Lung (tissue), 12 donors: Measurements from ENCODE around the gene RRAGC. TPM values are rescaled to one million over a fixed set of nuclear protein-coding genes. Genes with fewer than 3 reads are reported as not detected.

Experiments used
- ATAC-seq: fragments of 200-7000 bp; cut with Tn5 transposase; one replicate; pipeline ENCODE4 v1.9.1; 2020; ENCODE audit warnings: moderate number of reproducible peaks; ENCODE audit not compliant: insufficient read depth, low FRiP score
- DNase-seq, 3 donors: peaks; one replicate each; pipeline ENCODE4 v3.0.0-alpha.2; 2013 to 2017
- H3K27ac ChIP-seq, 2 donors: one replicate each; pipeline ENCODE4 v1.5.1; 2013; ENCODE audit warnings: mild to moderate bottlenecking in 2 of 2, moderate library complexity in 2 of 2, control low read depth in 1 of 2, inconsistent platforms in 1 of 2, low read depth in 1 of 2, low read length in 1 of 2
- H3K27me3 ChIP-seq, 3 donors: one replicate each; pipeline ENCODE4 v1.5.1; 2013; ENCODE audit warnings: low read length in 2 of 3; ENCODE audit not compliant: control insufficient read depth in 3 of 3, insufficient read depth in 3 of 3
- H3K36me3 ChIP-seq, 4 donors: one replicate each; pipeline ENCODE4 v1.5.1; 2013; ENCODE audit warnings: low read length in 4 of 4, mild to moderate bottlenecking in 1 of 4, moderate library complexity in 1 of 4; ENCODE audit not compliant: control insufficient read depth in 4 of 4, insufficient read depth in 4 of 4
- H3K4me1 ChIP-seq, 5 donors: one replicate each; pipeline ENCODE4 v1.5.1; 2013; ENCODE audit warnings: low read length in 5 of 5, mild to moderate bottlenecking in 2 of 5, moderate library complexity in 1 of 5; ENCODE audit not compliant: control insufficient read depth in 5 of 5, insufficient read depth in 5 of 5
- H3K4me3 ChIP-seq: one replicate; pipeline ENCODE4 v1.5.1; 2013; ENCODE audit warnings: mild to moderate bottlenecking, control low read depth, moderate library complexity
- H3K9ac ChIP-seq, 2 donors: one replicate each; pipeline ENCODE4 v1.5.1; 2013; ENCODE audit warnings: low read length in 2 of 2, control low read depth in 1 of 2; ENCODE audit not compliant: insufficient read depth in 1 of 2
- H3K9me3 ChIP-seq, 4 donors: one replicate each; pipeline ENCODE4 v1.5.1; 2013; ENCODE audit warnings: low read length in 3 of 4, mild to moderate bottlenecking in 1 of 4, moderate library complexity in 1 of 4; ENCODE audit not compliant: control insufficient read depth in 4 of 4, insufficient read depth in 3 of 4
- WGBS, 2 donors: extraction: QIAGEN DNeasy Blood & Tissue Kit; methylation state at CpG; one replicate each; pipeline ENCODE4 v1.1.7; 2013; 5-methylcytosine and 5-hydroxymethylcytosine counted together
- polyA plus RNA-seq, 2 donors: library from polyadenylated mRNA; stranded (reverse); fragments of 200-250 nt; gene quantifications; one replicate each; pipeline ENCODE4 v1.2.1, GENCODE V29; 2013
- total RNA-seq, 2 donors: library from RNA; depleted of rRNA in 1 of 2; stranded (reverse); fragments of >200 nt in 1 of 2; gene quantifications; one replicate each; pipeline ENCODE4 v1.2.1, GENCODE V29; 2014 to 2021
- TF ChIP-seq, protein P1 (sequence below): IDR thresholded peaks from 2 replicates; pipeline ENCODE4 v1.5.1; 2012; ENCODE audit warnings: mild to moderate bottlenecking; ENCODE audit errors: control extremely low read depth, extremely low read depth
- donor health status: control.
- donor health status: control.
- donor health status: Bipolar disorder and iron deficiency.
- donor health status: healthy.
- donor health status: DM: yes; HTN: yes; CAD: no.

The RRAGC gene
- total and polyA plus RNA-seq, 4 donors = 13.0 to 32.1 (median 27.0) TPM

- DNase-seq (no peak), ATAC-seq (no peak)
- H3K4me3 ChIP-seq = no peak overlapping the region
- no peaks in the 10 kb centered on the region for H3K4me1 ChIP-seq
- H3K9ac ChIP-seq = no peak overlapping the region
- no peaks in the 10 kb centered on the region for H3K27me3 ChIP-seq
- H3K9me3 ChIP-seq = no peaks in the 10 kb centered on the region
- H3K27ac ChIP-seq = no peak overlapping the region
- TF ChIP-seq, protein P1, sequence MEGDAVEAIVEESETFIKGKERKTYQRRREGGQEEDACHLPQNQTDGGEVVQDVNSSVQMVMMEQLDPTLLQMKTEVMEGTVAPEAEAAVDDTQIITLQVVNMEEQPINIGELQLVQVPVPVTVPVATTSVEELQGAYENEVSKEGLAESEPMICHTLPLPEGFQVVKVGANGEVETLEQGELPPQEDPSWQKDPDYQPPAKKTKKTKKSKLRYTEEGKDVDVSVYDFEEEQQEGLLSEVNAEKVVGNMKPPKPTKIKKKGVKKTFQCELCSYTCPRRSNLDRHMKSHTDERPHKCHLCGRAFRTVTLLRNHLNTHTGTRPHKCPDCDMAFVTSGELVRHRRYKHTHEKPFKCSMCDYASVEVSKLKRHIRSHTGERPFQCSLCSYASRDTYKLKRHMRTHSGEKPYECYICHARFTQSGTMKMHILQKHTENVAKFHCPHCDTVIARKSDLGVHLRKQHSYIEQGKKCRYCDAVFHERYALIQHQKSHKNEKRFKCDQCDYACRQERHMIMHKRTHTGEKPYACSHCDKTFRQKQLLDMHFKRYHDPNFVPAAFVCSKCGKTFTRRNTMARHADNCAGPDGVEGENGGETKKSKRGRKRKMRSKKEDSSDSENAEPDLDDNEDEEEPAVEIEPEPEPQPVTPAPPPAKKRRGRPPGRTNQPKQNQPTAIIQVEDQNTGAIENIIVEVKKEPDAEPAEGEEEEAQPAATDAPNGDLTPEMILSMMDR = no peak
- no peaks in the 10 kb centered on the region for H3K36me3 ChIP-seq
- WGBS, 2 donors = 93 to 97% methylated on average over 2 of the region's 2 CpGs
Observed at GRCh38 chr1:38885092-38885491, 25.5 kb upstream of the RRAGC start.

DNA sequence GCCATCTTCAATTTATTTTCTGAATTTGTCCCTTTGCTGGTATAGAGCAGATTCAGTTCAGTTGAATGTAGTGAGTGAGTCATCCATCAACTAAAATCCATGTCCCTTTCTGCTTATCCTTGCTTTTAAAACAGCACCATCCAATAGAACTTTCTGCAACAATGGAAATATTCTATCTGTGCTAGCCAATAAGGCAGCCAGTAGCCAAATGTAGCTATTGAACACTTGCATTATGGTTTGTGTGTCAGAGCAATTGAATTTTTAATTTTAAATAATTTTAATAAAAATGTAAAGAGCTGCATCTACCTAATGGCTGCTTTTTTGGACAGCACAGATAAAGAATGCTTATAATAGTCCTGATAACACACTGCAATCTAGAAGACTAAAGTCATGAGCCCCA lies 21.9 kb upstream of the RRAGC start, which contains the start of gene GJA9:
TSS of gene GJA9 (minus strand) at position 101 of the 400 bp plus-strand sequence. CDS start 5,489 bp downstream, outside the sequence.
- Histone ChIP-seq H3K4me1 (no peaks in the 10 kb centered on the region), H3K36me3 (no peaks in the 10 kb centered on the region), H3K9me3 (no peaks in the 10 kb centered on the region), H3K4me3 (no peak within 1 kb of the TSS), H3K9ac (no peak within 1 kb of the TSS), H3K27me3 (no peaks in the 10 kb centered on the region), H3K27ac (no peak within 1 kb of the TSS)
- ATAC-seq (no peak), DNase-seq (no peak)
- TF ChIP-seq, protein P1 = no peak

- TF ChIP-seq, protein P1 = no peak
- Histone ChIP-seq H3K27me3 (no peaks in the 10 kb centered on the region), H3K9me3 (no peaks in the 10 kb centered on the region), H3K9ac (no peak overlapping the region), H3K4me1 (peaks cover 1 to 16% (median 5%) of the 10 kb centered on the region in 5 donors), H3K27ac (no peak overlapping the region), H3K36me3 (no peaks in the 10 kb centered on the region), H3K4me3 (no peak overlapping the region)
- WGBS, 2 donors = 90 to 96% methylated on average over 2 of the region's 2 CpGs
- ATAC-seq (no peak), DNase-seq (no peak)
Observed at GRCh38 chr1:38875811-38876210, 16.2 kb upstream of the RRAGC start.
